WTC11 (cell line): ENCODE results near the gene GNA12. TPM values are rescaled to one million over a fixed set of nuclear protein-coding genes. Genes with fewer than 3 reads are reported as not detected.

Experiments used
- ATAC-seq: fragments of 200-7000 bp; cut with Tn5 transposase; 2 replicates; pipeline ENCODE4 v1.10.0; 2021; ENCODE audit warnings: mild to moderate bottlenecking, moderate library complexity
- CTCF ChIA-PET: fragments of 300-600 bp; sonication (Branson Sonifier 250); formaldehyde crosslinking; loops from one replicate; lab custom pipeline; 2021; ENCODE audit warnings: antibody characterized with exemption; lab: Charles Lee
- POLR2A ChIA-PET: fragments of 350-600 bp; sonication (Branson Sonifier 250); formaldehyde crosslinking; loops from one replicate; lab custom pipeline; 2021; ENCODE audit warnings: antibody characterized with exemption; lab: Charles Lee
- DNase-seq: peaks from one replicate; pipeline ENCODE4 v3.0.0; 2021; ENCODE audit warnings: low spot score
- H3K27ac Mint-ChIP-seq: 2 replicates; pipeline ENCODE4 v1.8.0; 2021; ENCODE audit warnings: mixed read lengths
- H3K27me3 Mint-ChIP-seq: 2 replicates; pipeline ENCODE4 v1.8.0; 2021; ENCODE audit warnings: low read depth, mild to moderate bottlenecking, moderate library complexity, mixed read lengths
- H3K36me3 Mint-ChIP-seq: 2 replicates; pipeline ENCODE4 v1.8.0; 2021; ENCODE audit warnings: mixed read lengths
- H3K4me1 Mint-ChIP-seq: 2 replicates; pipeline ENCODE4 v1.8.0; 2022; ENCODE audit warnings: mixed read lengths
- H3K4me3 Mint-ChIP-seq: 2 replicates; pipeline ENCODE4 v1.8.0; 2021; ENCODE audit warnings: mild to moderate bottlenecking, moderate library complexity, mixed read lengths
- H3K9me3 Mint-ChIP-seq: 2 replicates; pipeline ENCODE4 v1.8.0; 2021; ENCODE audit warnings: mixed read lengths
- CREM ChIP-seq: sonication (generic); formaldehyde crosslinking; IDR thresholded peaks from 2 replicates; pipeline ENCODE4 v1.8.1; 2022; ENCODE audit warnings: mild to moderate bottlenecking, missing genetic modification reagents, moderate library complexity
- ELF4 ChIP-seq: sonication (generic); formaldehyde crosslinking; IDR thresholded peaks from 2 replicates; pipeline ENCODE4 v1.8.1; 2022; ENCODE audit warnings: low read depth, mild to moderate bottlenecking, moderate library complexity, missing genetic modification reagents
- FOXK1 ChIP-seq: sonication (generic); formaldehyde crosslinking; IDR thresholded peaks from 2 replicates; pipeline ENCODE4 v1.8.0; 2022; ENCODE audit warnings: mild to moderate bottlenecking, moderate library complexity, missing genetic modification reagents
- GRHL2 ChIP-seq: fragments of 250-450 bp; sonication (Bioruptor Pico); IDR thresholded peaks from 2 replicates; pipeline ENCODE4 v1.8.0; 2022; ENCODE audit warnings: mild to moderate bottlenecking, moderate library complexity; ENCODE audit not compliant: insufficient replicate concordance, severe bottlenecking
- RORB ChIP-seq: fragments of 250-450 bp; sonication (Bioruptor Pico); IDR thresholded peaks from 2 replicates; pipeline ENCODE4 v1.9.0; 2021; ENCODE audit warnings: mild to moderate bottlenecking
- SOX15 ChIP-seq: fragments of 250-450 bp; sonication (Bioruptor Pico); IDR thresholded peaks from 2 replicates; pipeline ENCODE4 v1.9.0; 2021; ENCODE audit warnings: mild to moderate bottlenecking
- TEAD1 ChIP-seq: sonication (generic); formaldehyde crosslinking; IDR thresholded peaks from 2 replicates; pipeline ENCODE4 v1.8.0; 2022; ENCODE audit warnings: mild to moderate bottlenecking, missing genetic modification reagents
- TP53 ChIP-seq: sonication (generic); formaldehyde crosslinking; IDR thresholded peaks from 2 replicates; pipeline ENCODE4 v1.8.1; 2023; ENCODE audit warnings: mild to moderate bottlenecking, missing genetic modification reagents
- ZBTB21 ChIP-seq: sonication (generic); formaldehyde crosslinking; IDR thresholded peaks from 2 replicates; pipeline ENCODE4 v1.8.1; 2023; ENCODE audit warnings: mild to moderate bottlenecking, missing genetic modification reagents, borderline replicate concordance
- ZNF317 ChIP-seq: sonication (generic); formaldehyde crosslinking; IDR thresholded peaks from 2 replicates; pipeline ENCODE4 v1.8.1; 2023; ENCODE audit warnings: low read depth, mild to moderate bottlenecking, moderate library complexity, missing genetic modification reagents, borderline replicate concordance
- total RNA-seq: library from RNA; stranded (reverse); gene quantifications from 3 replicates; pipeline ENCODE4 v1.2.3, GENCODE V29; 2021
- TF ChIP-seq, protein P1 (sequence below): sonication (generic); formaldehyde crosslinking; IDR thresholded peaks from 2 replicates; pipeline ENCODE4 v1.8.0; 2023; ENCODE audit warnings: missing genetic modification reagents, mild to moderate bottlenecking, borderline replicate concordance
- TF ChIP-seq, protein P2 (sequence below): sonication (generic); formaldehyde crosslinking; IDR thresholded peaks from 2 replicates; pipeline ENCODE4 v1.8.1; 2022; ENCODE audit warnings: missing genetic modification reagents, borderline replicate concordance
- TF ChIP-seq, protein P3 (sequence below): sonication (generic); formaldehyde crosslinking; IDR thresholded peaks from 2 replicates; pipeline ENCODE4 v1.8.1; 2023; ENCODE audit warnings: mild to moderate bottlenecking, missing genetic modification reagents
- TF ChIP-seq, protein P4 (sequence below): fragments of 250-450 bp; sonication (Bioruptor Pico); IDR thresholded peaks from 2 replicates; pipeline ENCODE4 v1.9.0; 2021; ENCODE audit warnings: mild to moderate bottlenecking
- TF ChIP-seq, protein P5 (sequence below): sonication (generic); formaldehyde crosslinking; IDR thresholded peaks from 2 replicates; pipeline ENCODE4 v1.8.1; 2023; ENCODE audit warnings: mild to moderate bottlenecking, moderate library complexity, missing genetic modification reagents
- TF ChIP-seq, protein P6 (sequence below): sonication (generic); formaldehyde crosslinking; conservative IDR thresholded peaks from 2 replicates; pipeline ENCODE4 v1.8.1; 2022; ENCODE audit warnings: mild to moderate bottlenecking, missing genetic modification reagents

GNA12 gene
- total RNA-seq, 1 experiment from 2014 or later, result 99.6 TPM

DNA sequence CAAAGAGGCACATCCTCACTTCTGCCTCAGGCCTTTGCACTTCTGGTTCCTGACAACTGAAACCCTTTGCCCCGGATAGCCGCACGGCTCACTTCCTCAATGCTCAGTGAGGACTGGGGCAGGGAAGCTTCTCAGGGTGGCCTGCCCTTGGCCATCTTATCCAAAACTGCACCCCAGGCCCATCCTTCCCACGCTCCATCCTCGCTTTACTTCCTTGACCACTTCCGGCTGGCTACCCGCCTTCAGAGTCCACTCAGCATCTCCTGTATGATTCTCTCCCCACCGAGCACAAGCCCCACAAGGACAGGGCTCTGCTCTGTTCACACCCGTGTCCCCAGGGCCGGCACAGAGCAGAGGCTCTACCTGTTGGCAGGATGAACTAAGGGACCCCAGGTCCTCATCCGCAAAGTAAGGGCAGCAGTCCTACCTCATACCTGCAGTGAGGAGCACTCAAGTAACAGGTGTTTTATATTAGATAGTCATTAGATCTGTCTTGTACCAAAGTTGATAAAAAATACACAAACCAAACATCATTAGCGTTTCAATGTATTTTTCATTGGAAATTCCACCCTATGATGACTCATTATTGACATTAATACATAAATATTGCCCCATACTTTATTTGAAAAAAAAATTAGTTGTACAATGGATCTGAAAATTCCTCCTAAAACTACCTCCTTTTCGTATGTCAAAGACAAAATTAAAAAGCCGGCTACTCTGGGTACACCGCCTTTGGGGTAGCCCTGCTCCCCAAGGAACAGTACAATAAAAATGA is 35.0 kb downstream of the GNA12 start (continued):
- TF ChIP-seq, protein P1, sequence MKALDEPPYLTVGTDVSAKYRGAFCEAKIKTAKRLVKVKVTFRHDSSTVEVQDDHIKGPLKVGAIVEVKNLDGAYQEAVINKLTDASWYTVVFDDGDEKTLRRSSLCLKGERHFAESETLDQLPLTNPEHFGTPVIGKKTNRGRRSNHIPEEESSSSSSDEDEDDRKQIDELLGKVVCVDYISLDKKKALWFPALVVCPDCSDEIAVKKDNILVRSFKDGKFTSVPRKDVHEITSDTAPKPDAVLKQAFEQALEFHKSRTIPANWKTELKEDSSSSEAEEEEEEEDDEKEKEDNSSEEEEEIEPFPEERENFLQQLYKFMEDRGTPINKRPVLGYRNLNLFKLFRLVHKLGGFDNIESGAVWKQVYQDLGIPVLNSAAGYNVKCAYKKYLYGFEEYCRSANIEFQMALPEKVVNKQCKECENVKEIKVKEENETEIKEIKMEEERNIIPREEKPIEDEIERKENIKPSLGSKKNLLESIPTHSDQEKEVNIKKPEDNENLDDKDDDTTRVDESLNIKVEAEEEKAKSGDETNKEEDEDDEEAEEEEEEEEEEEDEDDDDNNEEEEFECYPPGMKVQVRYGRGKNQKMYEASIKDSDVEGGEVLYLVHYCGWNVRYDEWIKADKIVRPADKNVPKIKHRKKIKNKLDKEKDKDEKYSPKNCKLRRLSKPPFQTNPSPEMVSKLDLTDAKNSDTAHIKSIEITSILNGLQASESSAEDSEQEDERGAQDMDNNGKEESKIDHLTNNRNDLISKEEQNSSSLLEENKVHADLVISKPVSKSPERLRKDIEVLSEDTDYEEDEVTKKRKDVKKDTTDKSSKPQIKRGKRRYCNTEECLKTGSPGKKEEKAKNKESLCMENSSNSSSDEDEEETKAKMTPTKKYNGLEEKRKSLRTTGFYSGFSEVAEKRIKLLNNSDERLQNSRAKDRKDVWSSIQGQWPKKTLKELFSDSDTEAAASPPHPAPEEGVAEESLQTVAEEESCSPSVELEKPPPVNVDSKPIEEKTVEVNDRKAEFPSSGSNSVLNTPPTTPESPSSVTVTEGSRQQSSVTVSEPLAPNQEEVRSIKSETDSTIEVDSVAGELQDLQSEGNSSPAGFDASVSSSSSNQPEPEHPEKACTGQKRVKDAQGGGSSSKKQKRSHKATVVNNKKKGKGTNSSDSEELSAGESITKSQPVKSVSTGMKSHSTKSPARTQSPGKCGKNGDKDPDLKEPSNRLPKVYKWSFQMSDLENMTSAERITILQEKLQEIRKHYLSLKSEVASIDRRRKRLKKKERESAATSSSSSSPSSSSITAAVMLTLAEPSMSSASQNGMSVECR (CRISPR knock-in tag), result no peak
- TF ChIP-seq ZBTB21 (no peak), SOX15 (CRISPR knock-in tag) (no peak)
- TF ChIP-seq, protein P2, sequence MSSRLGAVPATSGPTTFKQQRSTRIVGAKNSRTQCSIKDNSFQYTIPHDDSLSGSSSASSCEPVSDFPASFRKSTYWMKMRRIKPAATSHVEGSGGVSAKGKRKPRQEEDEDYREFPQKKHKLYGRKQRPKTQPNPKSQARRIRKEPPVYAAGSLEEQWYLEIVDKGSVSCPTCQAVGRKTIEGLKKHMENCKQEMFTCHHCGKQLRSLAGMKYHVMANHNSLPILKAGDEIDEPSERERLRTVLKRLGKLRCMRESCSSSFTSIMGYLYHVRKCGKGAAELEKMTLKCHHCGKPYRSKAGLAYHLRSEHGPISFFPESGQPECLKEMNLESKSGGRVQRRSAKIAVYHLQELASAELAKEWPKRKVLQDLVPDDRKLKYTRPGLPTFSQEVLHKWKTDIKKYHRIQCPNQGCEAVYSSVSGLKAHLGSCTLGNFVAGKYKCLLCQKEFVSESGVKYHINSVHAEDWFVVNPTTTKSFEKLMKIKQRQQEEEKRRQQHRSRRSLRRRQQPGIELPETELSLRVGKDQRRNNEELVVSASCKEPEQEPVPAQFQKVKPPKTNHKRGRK (CRISPR knock-in tag), result no peak

DNA sequence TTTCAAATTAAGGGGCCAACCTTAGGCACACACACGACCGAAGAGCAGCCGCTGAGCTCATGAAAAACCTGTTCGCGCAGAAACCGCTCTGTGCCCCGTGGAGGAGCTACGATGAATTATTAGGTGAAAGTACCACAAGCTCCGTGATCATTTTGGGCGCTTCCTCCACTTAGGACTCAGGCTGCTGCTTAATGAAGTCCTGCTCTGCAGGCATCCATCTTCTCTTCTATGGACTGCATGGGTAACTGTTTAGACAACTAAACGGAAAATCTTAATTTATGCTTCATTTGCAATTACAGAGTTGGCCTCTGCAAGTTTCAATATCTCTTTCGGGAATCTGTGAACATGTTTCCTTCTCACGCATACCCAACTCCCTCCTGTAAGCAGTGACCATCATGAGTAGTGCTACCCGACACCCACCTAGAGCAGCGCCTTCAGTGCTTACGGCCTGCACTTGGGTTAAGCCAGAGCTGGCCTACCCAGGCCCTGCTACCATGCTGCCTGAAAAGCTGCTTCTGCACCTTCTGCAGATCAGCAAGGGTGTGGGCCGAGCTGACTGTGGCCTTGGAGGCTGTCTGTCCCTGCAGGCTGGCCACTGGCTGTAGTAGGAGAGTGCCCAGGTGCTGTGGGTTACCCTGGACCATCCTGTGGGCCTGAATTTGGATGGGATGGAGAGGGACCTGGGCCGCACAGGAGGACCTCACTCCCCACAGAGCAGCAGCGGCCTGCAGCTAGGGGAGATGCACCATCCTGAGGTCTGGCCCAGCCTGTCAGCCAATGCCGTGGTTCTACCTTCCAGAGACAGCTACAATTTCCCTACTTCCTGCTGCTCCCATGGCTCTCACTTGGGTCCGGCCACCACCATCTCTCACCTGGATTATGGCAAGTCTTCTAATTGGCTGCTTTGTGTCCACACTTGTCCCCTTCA is 36.0 kb downstream of the GNA12 start:
- Mint-ChIP-seq H3K36me3 (no peaks in the 10 kb centered on the region), H3K27ac (peak overlapping the region; percentile 71), H3K4me3 (no peak overlapping the region), H3K27me3 (no peaks in the 10 kb centered on the region), H3K4me1 (peaks cover 90% of the 10 kb centered on the region), H3K9me3 (no peaks in the 10 kb centered on the region)
- TF ChIP-seq ELF4 (CRISPR knock-in tag) (no peak), TP53 (CRISPR knock-in tag) (0 out of 2 replicates have a peak, but pooled peaks have one; percentile 54), FOXK1 (CRISPR knock-in tag) (no peak), TEAD1 (CRISPR knock-in tag) (0 out of 2 replicates have a peak, but pooled peaks have one; percentile 25)
- TF ChIP-seq, protein P3, sequence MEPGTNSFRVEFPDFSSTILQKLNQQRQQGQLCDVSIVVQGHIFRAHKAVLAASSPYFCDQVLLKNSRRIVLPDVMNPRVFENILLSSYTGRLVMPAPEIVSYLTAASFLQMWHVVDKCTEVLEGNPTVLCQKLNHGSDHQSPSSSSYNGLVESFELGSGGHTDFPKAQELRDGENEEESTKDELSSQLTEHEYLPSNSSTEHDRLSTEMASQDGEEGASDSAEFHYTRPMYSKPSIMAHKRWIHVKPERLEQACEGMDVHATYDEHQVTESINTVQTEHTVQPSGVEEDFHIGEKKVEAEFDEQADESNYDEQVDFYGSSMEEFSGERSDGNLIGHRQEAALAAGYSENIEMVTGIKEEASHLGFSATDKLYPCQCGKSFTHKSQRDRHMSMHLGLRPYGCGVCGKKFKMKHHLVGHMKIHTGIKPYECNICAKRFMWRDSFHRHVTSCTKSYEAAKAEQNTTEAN (CRISPR knock-in tag), result peak; percentile 20; the same call in 1 of the 2 replicates
- DNase-seq (no peak), ATAC-seq (peak; percentile 73)
- ChIA-PET POLR2A (interaction anchor here (0.7 kb wide), 1 partner anchor 33 kb away, joined by 3 read pairs; no protein-coding TSS in a partner anchor), CTCF (interaction anchor here (0.9 to 1.7 kb wide), 4 partner anchors 17 to 340 kb away, joined by 3 to 5 read pairs (median 4); no protein-coding TSS in a partner anchor)

DNA sequence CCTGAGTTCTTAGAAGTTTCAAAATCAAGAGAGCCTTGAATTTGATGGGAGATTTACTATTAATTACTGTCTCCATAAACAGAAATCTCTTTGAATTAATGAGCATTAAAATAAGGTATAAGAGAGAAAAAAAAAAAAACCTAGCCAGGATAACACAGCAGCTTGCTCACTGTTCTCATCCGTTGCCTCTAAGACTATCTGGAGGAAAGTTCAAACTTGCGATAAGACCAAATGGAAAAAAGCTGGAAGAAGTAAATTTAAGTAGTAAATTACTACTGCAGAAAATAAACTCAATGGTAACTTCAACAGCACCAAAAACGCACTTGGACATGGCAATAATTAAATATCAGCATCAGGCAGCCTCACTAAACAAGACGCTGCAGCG is 36.7 kb downstream of the GNA12 start:
- no peaks in the 10 kb centered on the region for H3K36me3 Mint-ChIP-seq
- DNase-seq, result no peak
- H3K4me1 Mint-ChIP-seq, result peaks cover 90% of the 10 kb centered on the region
- no peaks in the 10 kb centered on the region for H3K27me3 Mint-ChIP-seq
- no peak overlapping the region for H3K27ac Mint-ChIP-seq
- ChIA-PET CTCF (interaction anchor here (1.6 to 1.7 kb wide), 2 partner anchors 17 to 97 kb away, joined by 4 to 5 read pairs; no protein-coding TSS in a partner anchor), POLR2A (interaction anchor here (0.7 kb wide), 1 partner anchor 34 kb away, joined by 3 read pairs; no protein-coding TSS in a partner anchor)
- H3K4me3 Mint-ChIP-seq, result no peak overlapping the region
- ATAC-seq, result no peak
- no peaks in the 10 kb centered on the region for H3K9me3 Mint-ChIP-seq
- TF ChIP-seq CREM (CRISPR knock-in tag) (no peak), ZNF317 (no peak), RORB (CRISPR knock-in tag) (no peak), FOXK1 (CRISPR knock-in tag) (no peak), GRHL2 (CRISPR knock-in tag) (no peak)
- TF ChIP-seq, protein P4, sequence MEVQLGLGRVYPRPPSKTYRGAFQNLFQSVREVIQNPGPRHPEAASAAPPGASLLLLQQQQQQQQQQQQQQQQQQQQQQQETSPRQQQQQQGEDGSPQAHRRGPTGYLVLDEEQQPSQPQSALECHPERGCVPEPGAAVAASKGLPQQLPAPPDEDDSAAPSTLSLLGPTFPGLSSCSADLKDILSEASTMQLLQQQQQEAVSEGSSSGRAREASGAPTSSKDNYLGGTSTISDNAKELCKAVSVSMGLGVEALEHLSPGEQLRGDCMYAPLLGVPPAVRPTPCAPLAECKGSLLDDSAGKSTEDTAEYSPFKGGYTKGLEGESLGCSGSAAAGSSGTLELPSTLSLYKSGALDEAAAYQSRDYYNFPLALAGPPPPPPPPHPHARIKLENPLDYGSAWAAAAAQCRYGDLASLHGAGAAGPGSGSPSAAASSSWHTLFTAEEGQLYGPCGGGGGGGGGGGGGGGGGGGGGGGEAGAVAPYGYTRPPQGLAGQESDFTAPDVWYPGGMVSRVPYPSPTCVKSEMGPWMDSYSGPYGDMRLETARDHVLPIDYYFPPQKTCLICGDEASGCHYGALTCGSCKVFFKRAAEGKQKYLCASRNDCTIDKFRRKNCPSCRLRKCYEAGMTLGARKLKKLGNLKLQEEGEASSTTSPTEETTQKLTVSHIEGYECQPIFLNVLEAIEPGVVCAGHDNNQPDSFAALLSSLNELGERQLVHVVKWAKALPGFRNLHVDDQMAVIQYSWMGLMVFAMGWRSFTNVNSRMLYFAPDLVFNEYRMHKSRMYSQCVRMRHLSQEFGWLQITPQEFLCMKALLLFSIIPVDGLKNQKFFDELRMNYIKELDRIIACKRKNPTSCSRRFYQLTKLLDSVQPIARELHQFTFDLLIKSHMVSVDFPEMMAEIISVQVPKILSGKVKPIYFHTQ (CRISPR knock-in tag), result no peak
- TF ChIP-seq, protein P5, sequence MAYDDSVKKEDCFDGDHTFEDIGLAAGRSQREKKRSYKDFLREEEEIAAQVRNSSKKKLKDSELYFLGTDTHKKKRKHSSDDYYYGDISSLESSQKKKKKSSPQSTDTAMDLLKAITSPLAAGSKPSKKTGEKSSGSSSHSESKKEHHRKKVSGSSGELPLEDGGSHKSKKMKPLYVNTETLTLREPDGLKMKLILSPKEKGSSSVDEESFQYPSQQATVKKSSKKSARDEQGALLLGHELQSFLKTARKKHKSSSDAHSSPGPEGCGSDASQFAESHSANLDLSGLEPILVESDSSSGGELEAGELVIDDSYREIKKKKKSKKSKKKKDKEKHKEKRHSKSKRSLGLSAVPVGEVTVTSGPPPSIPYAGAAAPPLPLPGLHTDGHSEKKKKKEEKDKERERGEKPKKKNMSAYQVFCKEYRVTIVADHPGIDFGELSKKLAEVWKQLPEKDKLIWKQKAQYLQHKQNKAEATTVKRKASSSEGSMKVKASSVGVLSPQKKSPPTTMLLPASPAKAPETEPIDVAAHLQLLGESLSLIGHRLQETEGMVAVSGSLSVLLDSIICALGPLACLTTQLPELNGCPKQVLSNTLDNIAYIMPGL (CRISPR knock-in tag), result no peak
- TF ChIP-seq, protein P6, sequence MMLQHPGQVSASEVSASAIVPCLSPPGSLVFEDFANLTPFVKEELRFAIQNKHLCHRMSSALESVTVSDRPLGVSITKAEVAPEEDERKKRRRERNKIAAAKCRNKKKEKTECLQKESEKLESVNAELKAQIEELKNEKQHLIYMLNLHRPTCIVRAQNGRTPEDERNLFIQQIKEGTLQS (CRISPR knock-in tag), result no peak
